OCI-M1 (cell line): Measurements from ENCODE around the gene OTOG.

Source experiments
- DNase-seq: peaks from one replicate; lab custom pipeline; 2025; lab: John Stamatoyannopoulos, UW

OTOG gene

GRCh38 chr11:17518366-17518765, 28.7 kb upstream of the OTOG start:
- DNase-seq: no peak

GRCh38 chr11:17519061-17519885, 27.8 kb upstream of the OTOG start:
- DNase-seq: no peak

GRCh38 chr11:17521106-17521900, 25.8 kb upstream of the OTOG start:
- DNase-seq: no peak

- DNase-seq: no peak
Measured at GRCh38 chr11:17522655-17523054, 24.4 kb upstream of the OTOG start.

GRCh38 chr11:17524221-17524620, 22.8 kb upstream of the OTOG start:
- no peak for DNase-seq

- DNase-seq: no peak
Measured at GRCh38 chr11:17525570-17525969, 21.5 kb upstream of the OTOG start.

GRCh38 chr11:17526326-17526725, 20.7 kb upstream of the OTOG start:
- DNase-seq: no peak

- DNase-seq: no peak
Measured at GRCh38 chr11:17526931-17527627, 20.0 kb upstream of the OTOG start.

GRCh38 chr11:17527628-17527995, 19.4 kb upstream of the OTOG start:
- no peak for DNase-seq

GRCh38 chr11:17528181-17528691, 18.8 kb upstream of the OTOG start:
- peak; percentile 88 for DNase-seq

- DNase-seq: no peak
Measured at GRCh38 chr11:17528906-17529843, 17.9 kb upstream of the OTOG start.

GRCh38 chr11:17529844-17530185, 17.2 kb upstream of the OTOG start:
- no peak for DNase-seq

- DNase-seq: no peak
Measured at GRCh38 chr11:17531071-17531600, 15.9 kb upstream of the OTOG start.

GRCh38 chr11:17531636-17532113, 15.4 kb upstream of the OTOG start:
- no peak for DNase-seq

GRCh38 chr11:17532784-17533183, 14.3 kb upstream of the OTOG start:
- DNase-seq: no peak

GRCh38 chr11:17533341-17533740, 13.7 kb upstream of the OTOG start:
- no peak for DNase-seq

GRCh38 chr11:17533778-17534415, 13.2 kb upstream of the OTOG start:
- no peak for DNase-seq

- no peak for DNase-seq
Measured at GRCh38 chr11:17535488-17535887, 11.6 kb upstream of the OTOG start.

GRCh38 chr11:17537261-17537660, 9.8 kb upstream of the OTOG start:
- no peak for DNase-seq

GRCh38 chr11:17538054-17538453, 9.0 kb upstream of the OTOG start:
- no peak for DNase-seq

- no peak for DNase-seq
Measured at GRCh38 chr11:17538731-17539130, 8.3 kb upstream of the OTOG start.
